22Rv1 (cell line): Measurements from ENCODE around the gene LRRC43.

ENCODE experiments used
- H3K27ac ChIP-seq: fragments of 450-650 bp; 2 replicates; pipeline ENCODE4 v1.5.1; 2017
- CTCF ChIP-seq: fragments of 450-650 bp; IDR thresholded peaks from 2 replicates; pipeline ENCODE4 v1.5.1; 2017; ENCODE audit warnings: mild to moderate bottlenecking
- ZFX ChIP-seq: fragments of 450-650 bp; IDR thresholded peaks from 2 replicates; pipeline ENCODE4 v1.6.1; 2017; ENCODE audit warnings: antibody characterized with exemption, borderline replicate concordance

The LRRC43 gene

DNA sequence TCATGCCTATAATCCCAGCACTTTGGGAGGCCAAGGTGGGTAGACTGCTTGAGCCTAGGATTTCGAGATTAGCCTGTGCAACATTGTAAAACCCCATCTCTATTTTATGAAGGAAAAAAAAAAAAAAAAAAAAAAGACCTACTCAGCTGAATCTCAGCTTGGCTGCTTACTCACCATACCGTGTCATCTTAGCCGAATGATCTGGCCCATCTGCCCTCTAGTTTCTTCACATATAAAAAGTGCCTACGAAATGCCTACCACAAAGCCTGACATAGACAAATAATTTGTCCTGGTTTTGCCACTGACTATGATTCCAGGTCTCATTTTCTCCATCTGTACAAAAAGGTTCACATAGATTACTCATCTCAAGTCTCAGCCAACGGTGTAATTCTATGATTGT, 32.8 kb downstream of the LRRC43 start:
- TF ChIP-seq CTCF = peak; percentile 32
- TF ChIP-seq ZFX = no peak
- H3K27ac ChIP-seq = no peak overlapping the region

DNA sequence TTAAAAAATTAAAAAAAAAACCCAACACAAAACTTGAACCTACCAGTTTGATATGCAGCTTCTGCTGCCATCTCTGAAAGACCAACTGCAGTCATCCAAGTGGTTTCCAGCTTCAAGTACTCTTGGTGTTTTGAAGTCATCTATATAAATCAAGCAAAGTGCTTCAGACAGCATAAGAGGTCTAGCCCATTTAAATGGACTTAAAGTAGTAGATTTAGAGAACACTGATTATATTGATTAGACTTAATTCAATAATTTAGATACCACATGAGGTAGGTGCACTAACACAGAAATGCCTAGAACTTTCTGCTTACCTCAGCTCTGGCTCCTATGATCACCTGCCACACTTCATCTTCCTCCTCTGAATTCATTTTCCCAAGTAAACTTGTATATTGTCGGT, 33.5 kb downstream of the LRRC43 start:
- TF ChIP-seq CTCF = no peak
- TF ChIP-seq ZFX = no peak

DNA sequence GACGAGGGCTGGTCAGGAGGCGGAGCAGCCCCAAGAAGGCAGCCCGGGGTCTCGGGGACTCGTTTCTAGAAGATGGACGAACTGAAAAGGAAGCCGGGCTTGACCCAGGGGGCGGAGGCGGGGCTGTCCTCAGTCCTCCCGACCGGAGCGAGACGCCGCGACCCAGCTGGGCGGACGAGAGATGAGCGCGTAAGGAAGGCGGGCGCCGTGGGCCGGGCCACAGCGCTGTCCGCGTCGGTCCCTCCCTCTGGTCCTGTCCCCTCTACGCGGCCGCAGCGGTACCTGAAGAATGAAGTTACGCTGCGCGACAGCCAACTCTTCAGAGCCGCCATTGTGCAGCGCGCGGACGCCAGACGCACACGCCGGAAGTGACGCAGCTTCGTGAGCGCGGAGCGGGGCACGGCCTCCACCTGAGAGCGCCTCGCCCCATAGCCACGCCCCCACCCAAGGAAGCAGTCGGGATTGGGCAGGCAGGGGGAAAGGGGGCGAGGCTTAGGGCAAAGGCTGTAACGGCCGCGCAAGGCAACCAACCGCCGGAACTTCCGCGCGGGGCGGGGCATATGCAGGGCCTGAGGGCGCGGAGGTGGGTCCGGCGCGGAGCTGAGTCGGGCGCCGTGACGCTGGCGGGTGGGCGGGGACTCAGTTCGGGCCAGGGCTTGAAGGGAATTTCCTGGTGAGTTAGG, 42.9 kb downstream of the LRRC43 start, which contains the start of gene DIABLO:
Gene DIABLO (minus strand): TSS at position 370 of the 683 bp plus-strand sequence. CDS start 38 bp downstream, at position 332.
- TF ChIP-seq ZFX (no peak), CTCF (no peak)
- peak within 1 kb of the TSS; percentile 95 for H3K27ac ChIP-seq

More for the DNA sequence above, 33.5 kb downstream of the LRRC43 start:
- no peak overlapping the region for H3K27ac ChIP-seq

DNA sequence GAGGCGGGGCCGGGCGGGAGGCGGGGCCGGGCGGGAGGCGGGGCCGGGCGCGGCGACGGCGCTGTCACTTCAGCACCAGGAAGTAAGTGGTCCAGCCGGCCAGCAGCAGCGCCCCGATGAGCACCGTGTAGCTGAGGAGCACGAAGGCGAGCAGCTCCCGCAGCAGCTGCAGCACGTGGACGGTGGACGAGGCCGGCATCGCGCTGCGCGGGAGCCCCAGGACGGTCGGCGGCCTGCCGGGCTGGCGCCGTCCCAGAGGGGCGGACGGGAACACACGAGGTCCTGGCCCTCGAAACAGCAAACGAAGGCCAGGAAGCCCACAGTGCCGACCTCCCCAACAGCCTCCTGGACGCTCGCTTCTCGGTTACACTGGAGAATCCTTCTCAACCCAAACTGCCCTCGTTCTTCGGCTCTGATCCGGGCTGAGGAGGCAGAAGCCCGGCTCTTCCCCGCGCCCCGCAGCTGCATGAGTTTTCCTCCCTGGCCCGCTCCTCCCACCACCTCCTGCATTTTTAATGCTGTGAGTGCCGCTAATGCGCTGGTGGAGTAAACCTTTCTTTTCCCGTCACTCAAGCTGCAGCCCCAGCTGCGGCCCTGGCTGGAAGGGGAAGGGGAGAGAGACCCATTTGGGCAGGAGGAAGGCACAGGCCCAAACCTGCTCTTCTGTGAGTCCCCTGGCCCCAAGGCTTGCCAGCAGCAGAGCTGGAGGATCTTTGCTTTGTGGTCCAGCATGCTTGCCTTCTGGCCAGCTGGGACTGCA, 43.6 kb downstream of the LRRC43 start:
- TF ChIP-seq ZFX (no peak), CTCF (no peak)
- peak overlapping the region; percentile 95 for H3K27ac ChIP-seq

GRCh38 chr12:122227341-122227740, 44.4 kb downstream of the LRRC43 start:
- H3K27ac ChIP-seq = peak overlapping the region; percentile 95
- TF ChIP-seq CTCF (no peak), ZFX (no peak)

DNA sequence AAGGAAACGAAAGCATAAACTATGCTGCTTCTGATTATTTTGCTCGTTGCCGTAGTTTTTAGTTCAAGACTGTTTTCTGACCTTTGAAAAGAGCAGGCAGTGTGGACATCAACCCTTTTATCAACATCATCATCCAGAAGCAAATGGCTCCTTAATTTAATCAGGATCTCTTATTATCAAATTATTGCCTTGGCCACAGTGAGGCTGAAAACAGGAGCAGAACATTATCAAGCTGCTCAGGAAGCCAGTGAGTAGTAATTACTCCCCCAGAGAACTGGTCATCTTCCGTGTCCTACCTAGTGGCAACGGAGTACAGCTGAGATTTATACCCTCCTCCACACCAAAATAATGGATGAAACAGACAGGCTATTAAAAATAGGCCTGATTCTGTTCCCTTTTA, 45.2 kb downstream of the LRRC43 start:
- H3K27ac ChIP-seq = no peak overlapping the region
- TF ChIP-seq CTCF (no peak), ZFX (no peak)

DNA sequence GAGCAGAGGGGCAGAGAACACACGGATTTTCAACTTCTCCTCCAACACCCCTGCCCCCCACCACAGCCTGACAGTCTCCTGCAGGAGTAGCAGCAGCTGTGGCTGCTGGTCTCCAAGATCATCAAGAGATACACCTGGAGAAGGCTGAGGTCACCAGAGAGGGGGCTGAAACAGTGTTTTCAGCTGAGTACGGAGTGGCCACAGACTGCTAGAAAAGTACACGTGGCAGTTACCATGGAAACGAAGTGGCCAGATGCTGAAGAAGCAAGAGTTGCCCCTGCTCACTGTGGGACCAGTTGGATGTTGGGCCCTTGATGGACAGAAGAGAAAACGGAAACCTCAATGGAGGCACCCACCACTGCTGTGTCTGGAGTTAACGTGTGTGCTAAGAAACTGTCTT, 47.9 kb downstream of the LRRC43 start:
- no peak overlapping the region for H3K27ac ChIP-seq
- no peak for TF ChIP-seq ZFX
- no peak for TF ChIP-seq CTCF
